Stromal cell of bone marrow (primary cell): ENCODE data around the gene IRF2.

Experiments used
- DNase-seq: peaks from one replicate; pipeline ENCODE4 v3.0.0-alpha.2; 2012; ENCODE audit warnings: low read depth

The IRF2 gene

GRCh38 chr4:184473499-184474262 lies 669 bp downstream of the IRF2 start:
- DNase-seq = no peak

GRCh38 chr4:184472614-184473498 lies 1.5 kb downstream of the IRF2 start:
- DNase-seq = peak; percentile 37

GRCh38 chr4:184471881-184472613 lies 2.3 kb downstream of the IRF2 start:
- peak; percentile 32 for DNase-seq

- DNase-seq = no peak
These were observed 3.6 kb downstream of the IRF2 start for GRCh38 chr4:184470785-184471110.

- DNase-seq = no peak
These were observed 7.7 kb downstream of the IRF2 start for GRCh38 chr4:184466634-184467033.

GRCh38 chr4:184464759-184465454 lies 9.4 kb downstream of the IRF2 start:
- DNase-seq = no peak

- no peak for DNase-seq
These were observed 10.5 kb downstream of the IRF2 start for GRCh38 chr4:184463856-184464255.

GRCh38 chr4:184463158-184463557 lies 11.2 kb downstream of the IRF2 start:
- DNase-seq = no peak

- DNase-seq = no peak
These were observed 11.6 kb downstream of the IRF2 start for GRCh38 chr4:184462724-184463123.

GRCh38 chr4:184461711-184462441 lies 12.5 kb downstream of the IRF2 start:
- no peak for DNase-seq

GRCh38 chr4:184460499-184461285 lies 13.7 kb downstream of the IRF2 start:
- no peak for DNase-seq

GRCh38 chr4:184459413-184459812 lies 14.9 kb downstream of the IRF2 start:
- DNase-seq = peak; percentile 49

GRCh38 chr4:184457535-184458249 lies 16.7 kb downstream of the IRF2 start:
- no peak for DNase-seq

GRCh38 chr4:184456337-184456736 lies 18.0 kb downstream of the IRF2 start:
- no peak for DNase-seq

GRCh38 chr4:184455299-184455698 lies 19.1 kb downstream of the IRF2 start:
- DNase-seq = no peak

GRCh38 chr4:184453365-184454160 lies 20.8 kb downstream of the IRF2 start:
- DNase-seq = peak; percentile 65

- DNase-seq = no peak
These were observed 21.6 kb downstream of the IRF2 start for GRCh38 chr4:184452740-184453139.

GRCh38 chr4:184451726-184452125 lies 22.6 kb downstream of the IRF2 start:
- DNase-seq = no peak
